ENCODE measurements around the gene MST1.

Gene MST1

DNA sequence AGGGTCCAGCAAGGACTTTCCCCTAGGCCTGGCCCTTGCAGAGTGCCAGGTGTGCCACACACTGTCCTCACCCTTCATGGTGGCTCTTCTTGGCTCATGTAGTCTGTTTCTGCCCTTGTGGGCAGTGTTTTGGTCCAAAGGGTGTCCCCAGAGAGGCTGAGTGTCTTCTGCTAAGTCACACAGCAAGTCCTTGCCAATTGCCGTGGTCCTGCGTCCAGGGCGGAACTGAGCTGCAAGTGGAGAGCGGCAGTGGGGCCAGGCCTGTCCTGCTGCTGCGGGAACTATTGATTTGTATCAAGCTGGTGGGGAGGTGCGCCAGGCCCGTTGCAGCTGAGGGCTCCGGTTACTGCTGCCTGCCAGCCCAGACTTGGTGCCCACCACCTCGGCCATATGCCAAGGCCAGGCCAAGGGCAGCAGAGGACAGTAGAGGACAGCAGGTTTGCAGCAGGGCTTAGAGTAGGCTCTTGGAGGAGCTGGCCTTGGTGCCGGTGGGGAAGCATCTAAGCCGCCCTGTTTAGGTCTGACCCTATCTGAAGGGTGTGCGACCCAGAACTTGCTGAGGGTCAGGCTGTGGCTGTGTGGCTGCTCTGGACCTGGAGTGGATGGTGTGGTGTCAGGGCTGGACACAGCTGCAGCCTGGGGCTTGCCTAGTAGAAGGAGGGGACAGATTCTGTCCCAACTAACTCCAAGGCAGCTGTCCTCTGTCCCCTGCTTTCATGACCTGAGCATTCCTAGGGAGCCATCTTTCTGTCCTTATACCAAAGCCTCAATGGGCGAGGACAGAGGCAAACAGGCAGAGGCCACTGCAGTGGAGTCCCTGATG lies 25.7 kb upstream of the MST1 start:
- TF ChIP-seq RAD21 (IDR thresholded peaks at IDR 0.05; ENCODE audit: low read depth) = no peak
- TF ChIP-seq, protein P1, sequence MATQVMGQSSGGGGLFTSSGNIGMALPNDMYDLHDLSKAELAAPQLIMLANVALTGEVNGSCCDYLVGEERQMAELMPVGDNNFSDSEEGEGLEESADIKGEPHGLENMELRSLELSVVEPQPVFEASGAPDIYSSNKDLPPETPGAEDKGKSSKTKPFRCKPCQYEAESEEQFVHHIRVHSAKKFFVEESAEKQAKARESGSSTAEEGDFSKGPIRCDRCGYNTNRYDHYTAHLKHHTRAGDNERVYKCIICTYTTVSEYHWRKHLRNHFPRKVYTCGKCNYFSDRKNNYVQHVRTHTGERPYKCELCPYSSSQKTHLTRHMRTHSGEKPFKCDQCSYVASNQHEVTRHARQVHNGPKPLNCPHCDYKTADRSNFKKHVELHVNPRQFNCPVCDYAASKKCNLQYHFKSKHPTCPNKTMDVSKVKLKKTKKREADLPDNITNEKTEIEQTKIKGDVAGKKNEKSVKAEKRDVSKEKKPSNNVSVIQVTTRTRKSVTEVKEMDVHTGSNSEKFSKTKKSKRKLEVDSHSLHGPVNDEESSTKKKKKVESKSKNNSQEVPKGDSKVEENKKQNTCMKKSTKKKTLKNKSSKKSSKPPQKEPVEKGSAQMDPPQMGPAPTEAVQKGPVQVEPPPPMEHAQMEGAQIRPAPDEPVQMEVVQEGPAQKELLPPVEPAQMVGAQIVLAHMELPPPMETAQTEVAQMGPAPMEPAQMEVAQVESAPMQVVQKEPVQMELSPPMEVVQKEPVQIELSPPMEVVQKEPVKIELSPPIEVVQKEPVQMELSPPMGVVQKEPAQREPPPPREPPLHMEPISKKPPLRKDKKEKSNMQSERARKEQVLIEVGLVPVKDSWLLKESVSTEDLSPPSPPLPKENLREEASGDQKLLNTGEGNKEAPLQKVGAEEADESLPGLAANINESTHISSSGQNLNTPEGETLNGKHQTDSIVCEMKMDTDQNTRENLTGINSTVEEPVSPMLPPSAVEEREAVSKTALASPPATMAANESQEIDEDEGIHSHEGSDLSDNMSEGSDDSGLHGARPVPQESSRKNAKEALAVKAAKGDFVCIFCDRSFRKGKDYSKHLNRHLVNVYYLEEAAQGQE (IDR thresholded peaks at IDR 0.05; ENCODE audit: low read depth) = peak; percentile 58
- no peak for TF ChIP-seq ZBTB7A (IDR thresholded peaks at IDR 0.05; ENCODE audit: low read depth)
- TF ChIP-seq CEBPB (IDR thresholded peaks at IDR 0.05) = no peak

DNA sequence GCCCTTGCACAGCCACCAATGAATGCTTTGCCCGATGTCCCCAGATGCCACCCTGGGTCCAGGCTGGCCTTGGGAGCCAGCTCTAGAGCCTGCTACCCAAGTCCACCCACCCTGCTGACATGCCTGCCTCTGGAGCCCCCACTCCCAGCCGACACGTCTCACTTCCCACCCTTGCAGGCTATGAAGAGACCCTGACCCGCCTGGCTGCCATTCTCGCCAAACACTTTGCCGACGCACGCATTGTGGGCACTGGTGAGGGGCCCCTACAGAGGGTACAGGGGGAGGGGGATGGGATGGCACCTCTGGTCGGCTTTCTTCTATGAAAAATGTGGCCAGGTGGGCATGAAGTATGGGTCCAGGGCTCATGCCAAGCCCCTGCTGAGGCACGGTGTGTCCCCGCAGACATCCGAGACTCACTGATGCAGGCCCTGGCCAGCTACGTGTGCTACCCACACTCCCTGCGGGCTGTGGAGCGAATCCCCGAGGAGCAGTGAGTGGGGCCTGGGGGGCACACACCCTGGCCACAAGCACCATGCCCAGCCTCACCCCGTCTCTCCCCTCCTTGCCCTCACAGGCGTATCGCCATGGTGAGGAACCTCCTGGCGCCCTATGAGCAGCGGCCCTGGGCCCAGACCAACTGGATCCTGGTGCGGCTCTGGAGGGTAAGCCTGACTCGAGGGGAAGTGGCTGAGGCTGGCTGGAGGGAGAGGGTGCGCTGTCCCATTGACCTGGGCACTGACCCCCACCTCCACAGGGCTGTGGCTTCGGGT lies 24.2 kb upstream of the MST1 start:
- TF ChIP-seq CEBPB (IDR thresholded peaks at IDR 0.05) = no peak
- no peak for TF ChIP-seq EP300 (IDR thresholded peaks at IDR 0.05; ENCODE audit: borderline replicate concordance)
- no peak for TF ChIP-seq TCF12 (IDR thresholded peaks at IDR 0.05; ENCODE audit: low read depth)
- no peak for TF ChIP-seq FOXM1 (IDR thresholded peaks at IDR 0.05; ENCODE audit: borderline replicate concordance, low read depth)
- no peak for TF ChIP-seq TEAD4 (IDR thresholded peaks at IDR 0.05)
- TF ChIP-seq, protein P2, sequence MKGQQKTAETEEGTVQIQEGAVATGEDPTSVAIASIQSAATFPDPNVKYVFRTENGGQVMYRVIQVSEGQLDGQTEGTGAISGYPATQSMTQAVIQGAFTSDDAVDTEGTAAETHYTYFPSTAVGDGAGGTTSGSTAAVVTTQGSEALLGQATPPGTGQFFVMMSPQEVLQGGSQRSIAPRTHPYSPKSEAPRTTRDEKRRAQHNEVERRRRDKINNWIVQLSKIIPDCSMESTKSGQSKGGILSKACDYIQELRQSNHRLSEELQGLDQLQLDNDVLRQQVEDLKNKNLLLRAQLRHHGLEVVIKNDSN (IDR thresholded peaks at IDR 0.05) = no peak
- no peak for TF ChIP-seq YY1 (IDR thresholded peaks at IDR 0.05; ENCODE audit: low read depth)
- TF ChIP-seq MAX (IDR thresholded peaks at IDR 0.05) = no peak
- no peak for TF ChIP-seq TAF1 (IDR thresholded peaks at IDR 0.05; ENCODE audit: low read depth)
- no peak for TF ChIP-seq EGR1 (IDR thresholded peaks at IDR 0.05)
- no peak for TF ChIP-seq CREB1 (IDR thresholded peaks at IDR 0.05; ENCODE audit: low read depth)
- TF ChIP-seq NFIC (IDR thresholded peaks at IDR 0.05) = no peak
- TF ChIP-seq ZBTB7A (IDR thresholded peaks at IDR 0.05; ENCODE audit: low read depth) = no peak
- TF ChIP-seq, protein P1 (IDR thresholded peaks at IDR 0.05; ENCODE audit: low read depth) = no peak
- TF ChIP-seq RAD21 (IDR thresholded peaks at IDR 0.05; ENCODE audit: low read depth) = no peak

DNA sequence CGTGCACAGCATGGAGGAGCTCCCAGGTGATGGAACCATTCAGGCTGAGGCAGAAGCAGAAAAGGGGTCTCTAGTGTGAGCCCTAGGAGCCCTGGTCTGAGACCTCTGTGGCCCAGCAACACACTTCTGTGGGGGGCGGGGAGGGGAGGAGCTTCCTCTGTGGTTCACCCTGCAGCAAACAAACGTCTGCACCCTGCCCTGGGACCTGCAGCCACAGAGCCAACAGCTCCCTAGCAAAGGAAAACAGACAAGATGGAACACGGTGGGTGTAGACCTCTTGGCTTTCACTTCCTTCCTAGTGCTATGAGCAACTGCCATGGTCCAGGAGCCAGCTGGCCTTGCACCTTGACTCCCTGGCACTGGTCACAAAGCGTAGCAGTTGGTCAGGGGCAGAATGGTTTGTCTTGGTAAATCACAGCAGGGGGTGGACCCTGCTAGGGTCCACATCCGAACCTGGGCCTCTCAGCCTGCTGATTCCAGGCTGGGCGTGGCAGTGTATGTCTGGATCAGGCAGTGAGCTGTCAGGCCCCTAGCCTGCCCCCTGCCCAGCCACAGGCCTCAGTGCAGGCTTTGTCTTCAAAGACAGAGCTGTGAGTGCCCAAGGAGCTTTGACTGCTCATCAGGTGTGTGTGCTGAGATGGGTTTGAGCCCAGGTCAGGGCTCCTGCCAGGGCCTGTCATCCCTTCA lies 23.5 kb upstream of the MST1 start:
- TF ChIP-seq RAD21 (IDR thresholded peaks at IDR 0.05; ENCODE audit: low read depth) (no peak), CREB1 (IDR thresholded peaks at IDR 0.05; ENCODE audit: low read depth) (no peak), TEAD4 (IDR thresholded peaks at IDR 0.05) (no peak), CEBPB (IDR thresholded peaks at IDR 0.05) (no peak), TAF1 (IDR thresholded peaks at IDR 0.05; ENCODE audit: low read depth) (no peak), EP300 (IDR thresholded peaks at IDR 0.05; ENCODE audit: borderline replicate concordance) (no peak), EGR1 (IDR thresholded peaks at IDR 0.05) (no peak), MAX (IDR thresholded peaks at IDR 0.05) (no peak), TCF12 (IDR thresholded peaks at IDR 0.05; ENCODE audit: low read depth) (no peak), NFIC (IDR thresholded peaks at IDR 0.05) (no peak)
- TF ChIP-seq, protein P2 (IDR thresholded peaks at IDR 0.05) = no peak

- TF ChIP-seq TEAD4 (IDR thresholded peaks at IDR 0.05) (no peak), YY1 (IDR thresholded peaks at IDR 0.05; ENCODE audit: low read depth) (no peak), MAX (IDR thresholded peaks at IDR 0.05) (no peak), EP300 (IDR thresholded peaks at IDR 0.05; ENCODE audit: borderline replicate concordance) (no peak), TCF12 (IDR thresholded peaks at IDR 0.05; ENCODE audit: low read depth) (no peak), EGR1 (IDR thresholded peaks at IDR 0.05) (no peak), CREB1 (IDR thresholded peaks at IDR 0.05; ENCODE audit: low read depth) (no peak), RAD21 (IDR thresholded peaks at IDR 0.05; ENCODE audit: low read depth) (no peak), ZBTB7A (IDR thresholded peaks at IDR 0.05; ENCODE audit: low read depth) (no peak), TAF1 (IDR thresholded peaks at IDR 0.05; ENCODE audit: low read depth) (no peak), CEBPB (IDR thresholded peaks at IDR 0.05) (no peak), FOXM1 (IDR thresholded peaks at IDR 0.05; ENCODE audit: borderline replicate concordance, low read depth) (no peak)
- TF ChIP-seq, protein P1 (IDR thresholded peaks at IDR 0.05; ENCODE audit: low read depth) = no peak
- TF ChIP-seq, protein P2 (IDR thresholded peaks at IDR 0.05) = no peak
These were observed 22.9 kb upstream of the MST1 start for GRCh38 chr3:49712166-49712565.

Measured in Ishikawa (cell line).